Upper lobe of left lung (tissue), 4 donors: Measurements from ENCODE around the gene ZNF619.

Experiments
- CTCF ChIP-seq, 6 experiments: fragments of 450-650 bp in 4 of 6; fragments of 200-600 bp in 2 of 6; sonication (generic) in 2 of 6; IDR thresholded peaks; one replicate each; pipeline ENCODE4 v1.5.1; 2016 to 2019; ENCODE audit warnings: antibody characterized with exemption in 6 of 6
- EP300 ChIP-seq, 4 donors: sonication (generic); formaldehyde crosslinking; IDR thresholded peaks; one replicate each; pipeline ENCODE4 v1.5.1; 2017; ENCODE audit warnings: antibody characterized with exemption in 4 of 4, control low read depth in 2 of 4
- POLR2A ChIP-seq, 4 donors: fragments of 450-650 bp; IDR thresholded peaks; one replicate each; pipeline ENCODE4 v1.5.1; 2016 to 2017; ENCODE audit warnings: antibody characterized with exemption in 4 of 4, mild to moderate bottlenecking in 2 of 4
- POLR2AphosphoS5 ChIP-seq, 2 donors: sonication (generic); formaldehyde crosslinking; IDR thresholded peaks; one replicate each; pipeline ENCODE4 v1.5.1; 2017; ENCODE audit warnings: antibody characterized with exemption in 2 of 2

GRCh38 chr3:40445880-40446279 is 31.0 kb upstream of the ZNF619 start:
- TF ChIP-seq CTCF (IDR thresholded peaks at IDR 0.05) (no peak), POLR2A (IDR thresholded peaks at IDR 0.05) (no peak), POLR2AphosphoS5 (IDR thresholded peaks at IDR 0.05) (no peak), EP300 (IDR thresholded peaks at IDR 0.05) (no peak)
